WI38 (cell line): Measurements from ENCODE around the gene TPMT.

Source experiments
- H3K4me3 ChIP-seq: 2 replicates; pipeline ENCODE4 v1.5.1; 2011; ENCODE audit warnings: low read depth, mild to moderate bottlenecking, control low read depth, low read length
- TF ChIP-seq, protein P1 (sequence below): IDR thresholded peaks from 2 replicates; pipeline ENCODE4 v1.5.1; 2012; ENCODE audit warnings: low read depth, mild to moderate bottlenecking, control low read depth, low read length

TPMT gene

DNA sequence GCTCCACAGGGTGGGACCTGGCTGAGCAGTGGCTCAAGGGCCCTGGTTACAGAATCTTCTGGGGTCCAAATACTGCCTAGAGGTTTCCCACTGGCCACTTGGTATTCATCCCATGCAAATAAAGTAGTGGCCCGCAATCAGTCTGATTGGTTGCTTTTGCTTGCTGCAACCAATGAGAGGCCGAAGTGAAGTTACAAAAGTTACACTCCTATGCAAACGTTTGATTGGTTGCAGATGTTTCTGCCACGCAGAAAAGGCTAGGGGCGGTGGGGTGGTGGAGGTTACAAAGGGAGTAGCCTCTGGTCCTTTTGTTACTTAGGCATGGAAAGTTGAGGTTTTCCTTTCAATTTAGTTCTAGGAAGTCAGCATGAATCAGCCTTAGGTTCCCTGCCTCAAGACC lies 28.8 kb downstream of the TPMT start:
- TF ChIP-seq, protein P1, sequence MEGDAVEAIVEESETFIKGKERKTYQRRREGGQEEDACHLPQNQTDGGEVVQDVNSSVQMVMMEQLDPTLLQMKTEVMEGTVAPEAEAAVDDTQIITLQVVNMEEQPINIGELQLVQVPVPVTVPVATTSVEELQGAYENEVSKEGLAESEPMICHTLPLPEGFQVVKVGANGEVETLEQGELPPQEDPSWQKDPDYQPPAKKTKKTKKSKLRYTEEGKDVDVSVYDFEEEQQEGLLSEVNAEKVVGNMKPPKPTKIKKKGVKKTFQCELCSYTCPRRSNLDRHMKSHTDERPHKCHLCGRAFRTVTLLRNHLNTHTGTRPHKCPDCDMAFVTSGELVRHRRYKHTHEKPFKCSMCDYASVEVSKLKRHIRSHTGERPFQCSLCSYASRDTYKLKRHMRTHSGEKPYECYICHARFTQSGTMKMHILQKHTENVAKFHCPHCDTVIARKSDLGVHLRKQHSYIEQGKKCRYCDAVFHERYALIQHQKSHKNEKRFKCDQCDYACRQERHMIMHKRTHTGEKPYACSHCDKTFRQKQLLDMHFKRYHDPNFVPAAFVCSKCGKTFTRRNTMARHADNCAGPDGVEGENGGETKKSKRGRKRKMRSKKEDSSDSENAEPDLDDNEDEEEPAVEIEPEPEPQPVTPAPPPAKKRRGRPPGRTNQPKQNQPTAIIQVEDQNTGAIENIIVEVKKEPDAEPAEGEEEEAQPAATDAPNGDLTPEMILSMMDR: no peak
- H3K4me3 ChIP-seq: no peak overlapping the region

DNA sequence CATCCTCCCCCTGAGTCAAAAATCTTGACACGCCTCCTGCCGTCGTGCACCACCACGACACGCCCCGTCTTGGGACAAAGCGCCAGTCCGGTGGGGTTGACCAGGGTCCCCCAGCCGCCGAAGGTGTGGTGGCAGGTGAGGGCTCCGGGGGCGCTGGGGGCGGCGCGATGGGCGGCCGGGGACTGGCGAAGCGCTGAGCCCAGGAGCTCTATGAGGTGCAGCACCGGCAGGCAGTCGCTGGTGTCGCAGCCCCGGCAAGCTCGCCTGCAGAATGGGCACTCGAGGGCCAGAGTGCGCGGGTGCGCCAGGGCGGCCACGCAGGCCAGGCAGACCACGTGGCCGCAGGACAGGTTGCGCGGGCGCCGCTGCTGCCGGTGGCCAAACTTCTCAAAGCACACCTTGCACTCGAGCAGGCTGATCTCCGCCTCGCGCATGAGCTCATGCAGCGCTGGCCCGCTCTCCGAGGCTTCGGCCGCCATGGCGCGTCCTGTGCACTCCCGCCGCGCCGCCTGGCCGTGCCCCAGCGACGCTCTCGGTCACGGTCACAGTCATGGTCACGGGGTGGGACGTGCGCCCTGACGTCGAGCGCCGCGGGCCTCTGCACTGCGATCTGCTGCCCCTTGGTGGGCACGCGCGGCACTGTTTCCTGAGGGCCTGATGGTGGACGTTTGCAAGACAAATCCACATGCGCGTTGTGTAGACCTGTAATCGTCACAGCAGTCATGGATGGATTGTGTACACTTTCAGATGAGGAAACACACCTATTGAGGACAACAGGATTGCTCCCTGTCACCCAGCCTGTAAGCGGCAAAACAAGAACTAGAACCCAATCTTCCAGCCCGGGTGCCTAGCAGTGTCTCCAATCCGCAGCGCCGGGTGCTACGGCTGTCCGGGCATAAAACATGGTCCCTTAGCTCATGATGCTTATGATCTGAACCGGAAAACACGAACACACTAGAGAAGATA lies 32.5 kb downstream of the TPMT start, which contains the start of gene NHLRC1:
TSS of gene NHLRC1 (minus strand) at position 550 of the 966 bp plus-strand sequence. CDS start at position 479, 71 bp downstream.
- TF ChIP-seq, protein P1: peak; percentile 77

DNA sequence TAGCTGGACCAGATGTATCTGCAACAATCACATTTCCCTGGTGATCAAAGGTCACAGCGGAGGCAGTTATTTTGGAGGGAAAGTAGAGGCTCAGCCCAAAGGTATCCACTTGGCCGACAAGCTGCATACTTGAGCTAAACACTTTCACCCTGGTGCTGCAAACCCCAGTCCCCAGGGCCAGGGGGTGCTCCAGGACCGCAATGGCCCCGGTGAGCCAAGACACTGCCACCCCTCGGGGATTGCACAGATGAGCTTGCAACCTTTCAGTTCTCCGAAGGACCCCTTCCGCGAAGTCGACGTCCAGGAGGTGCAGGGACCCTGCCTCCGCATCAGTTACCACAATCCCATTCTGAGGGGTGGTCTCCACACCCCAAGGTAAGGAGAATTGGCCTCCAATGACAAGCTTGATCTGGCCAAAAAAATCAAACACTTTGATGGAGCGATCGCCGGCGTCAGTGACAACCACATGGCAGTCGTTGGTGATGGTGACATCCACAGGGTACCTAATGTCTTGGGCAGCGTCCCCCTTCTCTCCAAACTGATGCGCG lies 33.2 kb downstream of the TPMT start:
- TF ChIP-seq, protein P1: no peak
- H3K4me3 ChIP-seq: no peak overlapping the region

More for the DNA sequence above, 32.5 kb downstream of the TPMT start, which contains the start of gene NHLRC1:
- peak within 1 kb of the TSS; percentile 51 for H3K4me3 ChIP-seq

DNA sequence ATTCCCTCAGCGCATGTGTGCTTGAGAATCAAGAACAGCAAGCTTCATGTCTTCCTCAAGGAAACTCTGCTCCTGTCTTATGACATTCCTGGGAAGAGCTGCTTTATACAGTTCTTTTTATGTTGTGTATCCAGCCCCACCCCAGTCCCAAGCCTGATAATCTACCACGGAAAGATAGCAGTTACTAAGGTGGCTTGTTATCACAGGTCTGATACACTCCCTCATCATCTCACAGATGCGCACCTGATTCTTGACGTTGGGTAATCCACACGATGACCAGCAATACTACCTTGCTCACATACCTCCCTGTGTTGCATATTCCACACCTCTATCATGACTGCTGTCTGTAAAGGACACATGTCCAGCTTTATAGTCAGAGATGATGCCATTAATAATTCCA lies 35.6 kb downstream of the TPMT start:
- TF ChIP-seq, protein P1: no peak
- H3K4me3 ChIP-seq: no peak overlapping the region

DNA sequence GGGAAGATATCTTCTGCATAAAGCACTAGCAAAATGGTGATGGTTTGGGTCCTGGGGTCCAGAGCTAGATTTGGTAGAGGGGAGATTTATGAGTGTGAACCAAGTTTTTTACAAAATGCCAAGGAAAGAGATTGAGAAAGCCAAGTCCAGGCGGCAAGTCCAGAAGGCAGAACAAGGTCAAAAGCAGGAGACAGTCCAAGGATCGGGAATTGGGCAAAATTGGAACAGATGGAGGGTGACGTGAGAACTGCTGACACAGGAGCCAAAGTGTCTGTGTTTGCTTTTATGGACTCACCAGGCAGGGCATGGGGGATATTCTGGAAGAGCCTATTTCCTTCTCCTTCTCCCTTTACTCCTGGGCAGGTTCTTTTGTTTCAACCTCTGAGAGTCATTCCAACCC lies 36.5 kb downstream of the TPMT start:
- no peak overlapping the region for H3K4me3 ChIP-seq
- TF ChIP-seq, protein P1: no peak

DNA sequence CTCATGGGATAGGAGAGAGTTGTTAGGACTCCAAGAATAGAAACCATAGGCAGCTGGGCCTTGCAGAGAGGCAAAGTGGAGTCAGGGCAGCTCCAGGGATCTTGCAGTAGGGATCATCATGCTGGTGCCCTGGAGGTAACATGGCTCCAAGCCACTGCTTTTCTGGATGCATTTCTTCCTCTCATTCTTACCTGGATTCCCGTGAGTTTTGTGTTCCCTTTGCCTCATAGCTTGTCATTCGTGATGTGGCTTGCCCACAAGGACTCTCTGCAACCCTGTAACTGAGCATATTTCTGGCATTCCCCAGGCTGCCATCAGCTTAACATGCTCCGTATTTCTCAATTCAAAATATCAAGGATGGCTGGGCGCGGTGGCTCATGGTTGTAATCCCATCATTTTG lies 37.7 kb downstream of the TPMT start:
- no peak overlapping the region for H3K4me3 ChIP-seq
- TF ChIP-seq, protein P1: no peak

DNA sequence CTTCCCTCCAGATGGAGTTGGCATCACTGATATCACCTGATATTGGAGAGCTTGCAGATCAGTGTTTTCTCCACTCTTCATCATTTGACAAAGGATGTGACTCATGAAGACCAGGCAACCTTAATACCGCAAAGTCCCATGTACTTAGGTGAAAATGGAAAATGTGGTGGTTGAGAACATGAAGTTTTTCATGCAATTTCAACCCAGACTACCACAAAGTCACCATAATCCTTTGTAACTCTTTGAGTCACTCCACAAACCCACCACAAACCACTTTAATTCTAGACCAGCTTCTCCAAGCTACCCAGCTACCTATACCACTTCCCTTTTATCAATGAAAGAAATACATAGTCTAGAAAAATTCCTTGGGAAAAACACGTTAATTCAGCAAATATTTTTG lies 39.5 kb downstream of the TPMT start:
- H3K4me3 ChIP-seq: no peak overlapping the region
- TF ChIP-seq, protein P1: no peak
